IMR-90 (cell line): ENCODE data around the gene FAM219A. TPM values are rescaled to one million over a fixed set of nuclear protein-coding genes. Genes with fewer than 3 reads are reported as not detected.

Experiments used
- ATAC-seq: fragments of 200-7000 bp; cut with Tn5 transposase; 2 replicates; pipeline ENCODE4 v1.9.1; 2020; ENCODE audit warnings: low read depth, mild to moderate bottlenecking, moderate library complexity
- BruUV-seq: library from RNA; stranded (reverse); fragments of 400-500 nt; replicated peaks from 2 replicates; lab custom pipeline; 2021; lab: Mats Ljungman, UMichigan
- CTCF ChIA-PET: fragments of 300-600 bp; formaldehyde crosslinking; extraction: SDS; loops from one replicate; lab custom pipeline; 2021; ENCODE audit warnings: antibody characterized with exemption; lab: Yijun Ruan, JAX
- POLR2A ChIA-PET: fragments of 300-600 bp; sonication (Branson Sonifier 250); formaldehyde crosslinking; loops from one replicate; lab custom pipeline; 2022; ENCODE audit warnings: antibody characterized with exemption; ENCODE audit not compliant: unreplicated experiment; lab: Charles Lee
- DNase-seq: peaks from one replicate; pipeline ENCODE4 v3.0.0; 2013
- H2AFZ ChIP-seq: replicated peaks from 2 replicates; pipeline ENCODE3; 2013; ENCODE audit warnings: low read length, mild to moderate bottlenecking; ENCODE audit not compliant: poor library complexity
- H2AK5ac ChIP-seq: 2 replicates; pipeline ENCODE4 v1.6.1; 2013; ENCODE audit warnings: low read depth, low read length, inconsistent platforms
- H2AK9ac ChIP-seq: replicated peaks from 2 replicates; pipeline ENCODE3; 2013; ENCODE audit warnings: mild to moderate bottlenecking, low read depth, low read length, moderate library complexity; ENCODE audit not compliant: poor library complexity
- H2BK120ac ChIP-seq: 2 replicates; pipeline ENCODE4 v1.6.1; 2013; ENCODE audit warnings: low read depth, low read length, inconsistent platforms
- H2BK15ac ChIP-seq: 3 replicates; pipeline ENCODE4 v1.6.1; 2013; ENCODE audit warnings: low read depth, low read length, inconsistent platforms
- H2BK20ac ChIP-seq: 2 replicates; pipeline ENCODE4 v1.6.1; 2013; ENCODE audit warnings: low read depth, mild to moderate bottlenecking, inconsistent platforms, low read length, moderate library complexity
- H2BK5ac ChIP-seq: 2 replicates; pipeline ENCODE4 v1.6.1; 2013; ENCODE audit warnings: mild to moderate bottlenecking, low read depth, low read length, inconsistent platforms; ENCODE audit not compliant: poor library complexity, severe bottlenecking
- H3K14ac ChIP-seq: replicated peaks from 2 replicates; pipeline ENCODE4 v1.6.1; 2013; ENCODE audit warnings: low read depth, low read length, inconsistent platforms
- H3K18ac ChIP-seq: 2 replicates; pipeline ENCODE4 v1.6.1; 2013; ENCODE audit warnings: low read depth, low read length, control low read depth
- H3K23ac ChIP-seq: 2 replicates; pipeline ENCODE4 v1.6.1; 2013; ENCODE audit warnings: low read depth, low read length, inconsistent platforms
- H3K27ac ChIP-seq: 2 replicates; pipeline ENCODE4 v1.5.1; 2013; ENCODE audit warnings: mild to moderate bottlenecking, control low read depth, low read length; ENCODE audit not compliant: insufficient read depth
- H3K27me3 ChIP-seq: 2 replicates; pipeline ENCODE4 v1.6.1; 2013; ENCODE audit warnings: low read length; ENCODE audit not compliant: control insufficient read depth, insufficient read depth
- H3K36me3 ChIP-seq: 2 replicates; pipeline ENCODE4 v1.6.1; 2013; ENCODE audit warnings: low read length, mixed read lengths; ENCODE audit not compliant: control insufficient read depth, insufficient read depth
- H3K4ac ChIP-seq: 2 replicates; pipeline ENCODE4 v1.6.1; 2013; ENCODE audit warnings: low read depth, low read length, inconsistent platforms
- H3K4me1 ChIP-seq: 2 replicates; pipeline ENCODE4 v1.6.1; 2013; ENCODE audit warnings: low read length, mixed read lengths; ENCODE audit not compliant: control insufficient read depth, insufficient read depth
- H3K4me2 ChIP-seq: 2 replicates; pipeline ENCODE4 v1.6.1; 2013; ENCODE audit warnings: low read depth, mild to moderate bottlenecking, control low read depth, low read length, moderate library complexity
- H3K4me3 ChIP-seq: 2 replicates; pipeline ENCODE4 v1.5.1; 2013; ENCODE audit warnings: low read depth, mild to moderate bottlenecking, control low read depth, low read length, moderate library complexity; ENCODE audit not compliant: insufficient read depth
- H3K56ac ChIP-seq: 2 replicates; pipeline ENCODE4 v1.6.1; 2013; ENCODE audit warnings: low read length, inconsistent platforms; ENCODE audit not compliant: insufficient read depth; ENCODE audit errors: extremely low read depth
- H3K79me1 ChIP-seq, 2 experiments: 2 replicates each; pipeline ENCODE4 v1.6.1; 2013; ENCODE audit warnings: low read length in 2 of 2, inconsistent platforms in 1 of 2, low read depth in 1 of 2
- H3K9ac ChIP-seq: 2 replicates; pipeline ENCODE4 v1.6.1; 2013; ENCODE audit warnings: low read depth, low read length, control low read depth
- H3K9me1 ChIP-seq: 2 replicates; pipeline ENCODE4 v1.6.1; 2013; ENCODE audit warnings: low read length, inconsistent platforms; ENCODE audit not compliant: insufficient read depth
- H3K9me3 ChIP-seq: 2 replicates; pipeline ENCODE4 v1.6.1; 2013; ENCODE audit warnings: low read length; ENCODE audit not compliant: control insufficient read depth, insufficient read depth
- H4K20me1 ChIP-seq: 2 replicates; pipeline ENCODE4 v1.6.1; 2013; ENCODE audit warnings: low read length, inconsistent platforms; ENCODE audit not compliant: insufficient read depth
- H4K5ac ChIP-seq: 2 replicates; pipeline ENCODE4 v1.6.1; 2013; ENCODE audit warnings: mild to moderate bottlenecking, low read depth, low read length, control low read depth
- H4K8ac ChIP-seq, 2 experiments: 2 replicates each; pipeline ENCODE4 v1.6.1; 2013; ENCODE audit warnings: low read depth in 2 of 2, low read length in 2 of 2, control low read depth in 1 of 2, inconsistent platforms in 1 of 2
- H4K91ac ChIP-seq: 2 replicates; pipeline ENCODE4 v1.6.1; 2013; ENCODE audit warnings: low read depth, low read length, inconsistent platforms; ENCODE audit not compliant: insufficient read depth
- CEBPB ChIP-seq: IDR thresholded peaks from 2 replicates; pipeline ENCODE4 v1.6.1; 2012; ENCODE audit warnings: low read depth, low read length, improper control_type of control experiment
- CHD1 ChIP-seq: IDR thresholded peaks from 2 replicates; pipeline ENCODE4 v1.6.1; 2012; ENCODE audit warnings: low read depth, low read length, improper control_type of control experiment
- FOS ChIP-seq: fragments of 150-350 bp; IDR thresholded peaks from 2 replicates; pipeline ENCODE4 v1.6.1; 2016; ENCODE audit warnings: low read depth, low read length
- RAD21 ChIP-seq: IDR thresholded peaks from 2 replicates; pipeline ENCODE4 v1.6.1; 2012; ENCODE audit warnings: low read length, improper control_type of control experiment
- SMC3 ChIP-seq: fragments of 150-350 bp; IDR thresholded peaks from 2 replicates; pipeline ENCODE4 v1.6.1; 2016; ENCODE audit warnings: low read depth, mild to moderate bottlenecking, antibody characterized with exemption, low read length, moderate library complexity
- WGBS, 2 experiments: methylation state at CpG; one replicate each; pipeline versions ENCODE4 v1.1.5 to v1.1.7; 2013; ENCODE audit warnings: missing lambda C conversion rate in 2 of 2; ENCODE audit not compliant: insufficient read length in 1 of 2; ENCODE audit errors: extremely low coverage in 2 of 2; 5-methylcytosine and 5-hydroxymethylcytosine counted together
- dilution Hi-C: fragments of 300-500 bp; cut with HindIII; formaldehyde crosslinking; loops from one replicate; pipeline ENCODE4 v1.14.3; 2018; ENCODE audit warnings: low sequenced_read_pairs; ENCODE audit not compliant: unreplicated experiment
- in situ Hi-C: fragments of 300-500 bp; cut with MboI; formaldehyde crosslinking; loops from 3 replicates; pipeline ENCODE4 v1.14.3; 2019; ENCODE audit warnings: low sequenced_read_pairs, inconsistent platforms, mixed read lengths
- intact Hi-C: fragments of 100-400 bp; cut with micrococcal nuclease; formaldehyde crosslinking; loops from 2 replicates; pipeline ENCODE4 v1.10.0; 2022
- polyA plus RNA-seq, 3 experiments: library from polyadenylated mRNA; depleted of rRNA; stranded (reverse); fragments of >200 nt; gene quantifications; 2 replicates each; pipeline ENCODE4 v1.2.3, GENCODE V29; 2012; ENCODE audit warnings: low replicate concordance in 1 of 3
- total RNA-seq: library from RNA; depleted of rRNA; stranded (reverse); fragments of >200 nt; gene quantifications from 2 replicates; pipeline ENCODE4 v1.2.3, GENCODE V29; 2012
- TF ChIP-seq, protein P1 (sequence below): fragments of 150-350 bp; IDR thresholded peaks from 2 replicates; pipeline ENCODE4 v1.6.1; 2017; ENCODE audit warnings: mild to moderate bottlenecking, antibody characterized with exemption, low read length, low read depth

The FAM219A gene
- total and polyA plus RNA-seq, 2 of the 4 experiments (the other 2 are of a cell fraction) = 4.8 to 20.8 TPM

DNA sequence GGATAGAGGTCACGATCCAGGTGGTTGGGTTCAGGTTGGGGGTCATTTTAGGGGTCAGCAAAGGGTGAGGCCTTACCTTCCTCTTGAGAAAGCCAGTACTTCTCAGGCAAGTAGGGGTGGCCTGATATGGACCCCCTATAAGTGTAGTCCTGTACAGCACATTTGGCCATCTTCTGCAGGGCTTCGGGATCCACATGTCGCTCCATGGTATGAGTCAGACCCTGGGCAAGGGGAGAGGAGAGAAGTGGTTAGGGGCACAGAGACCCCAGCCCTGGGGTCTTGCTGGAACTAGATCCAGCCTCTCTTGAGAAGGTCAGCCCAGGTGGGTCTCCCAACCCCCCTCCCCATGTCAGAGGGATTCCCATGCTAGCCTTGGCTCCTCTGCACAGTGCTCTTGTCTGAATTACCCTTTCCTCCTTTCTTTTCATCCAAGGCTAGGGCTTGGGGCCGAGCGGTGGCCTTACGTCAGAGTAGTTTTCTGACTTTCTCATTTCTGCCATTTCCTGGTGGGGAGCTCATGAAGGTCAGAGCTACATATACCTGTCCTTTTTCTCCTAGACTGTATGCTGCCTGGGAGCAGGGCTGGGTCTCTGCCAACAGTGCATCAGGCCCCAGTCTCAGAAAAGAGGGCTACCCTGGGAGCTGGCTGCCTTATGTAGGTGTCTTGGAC, 72.7 kb downstream of the FAM219A start:
- Histone ChIP-seq H4K91ac (no peak overlapping the region), H3K9ac (no peak overlapping the region), H3K79me1 (no peaks in the 10 kb centered on the region), H3K56ac (no peak overlapping the region), H3K4me3 (no peak overlapping the region), H2AFZ (no peak overlapping the region), H3K14ac (no peak overlapping the region), H2BK5ac (no peak overlapping the region), H3K4ac (no peak overlapping the region), H2AK9ac (no peak overlapping the region), H2BK15ac (no peak overlapping the region), H4K5ac (no peak overlapping the region), H2AK5ac (no peak overlapping the region), H3K4me1 (peaks cover 2% of the 10 kb centered on the region), H2BK120ac (no peak overlapping the region), H3K36me3 (no peaks in the 10 kb centered on the region), H4K8ac (no peak overlapping the region), H3K9me1 (no peaks in the 10 kb centered on the region), H3K18ac (no peak overlapping the region), H3K9me3 (no peaks in the 10 kb centered on the region), H4K20me1 (no peaks in the 10 kb centered on the region), H3K23ac (no peak overlapping the region), H3K4me2 (no peak overlapping the region), H3K27ac (no peak overlapping the region), H3K27me3 (peaks cover 1% of the 10 kb centered on the region; the same call in 1 of the 2 replicates), H2BK20ac (no peak overlapping the region)
- ChIA-PET POLR2A (no interaction called here), CTCF (no interaction called here)
- in situ Hi-C loops = no loop called here
- whole genome bisulfite sequencing, 2 experiments = no CpG with 5 or more reads among the region's 6 CpGs
- TF ChIP-seq FOS (no peak), CEBPB (no peak), SMC3 (no peak), RAD21 (no peak), CHD1 (no peak)
- TF ChIP-seq, protein P1, sequence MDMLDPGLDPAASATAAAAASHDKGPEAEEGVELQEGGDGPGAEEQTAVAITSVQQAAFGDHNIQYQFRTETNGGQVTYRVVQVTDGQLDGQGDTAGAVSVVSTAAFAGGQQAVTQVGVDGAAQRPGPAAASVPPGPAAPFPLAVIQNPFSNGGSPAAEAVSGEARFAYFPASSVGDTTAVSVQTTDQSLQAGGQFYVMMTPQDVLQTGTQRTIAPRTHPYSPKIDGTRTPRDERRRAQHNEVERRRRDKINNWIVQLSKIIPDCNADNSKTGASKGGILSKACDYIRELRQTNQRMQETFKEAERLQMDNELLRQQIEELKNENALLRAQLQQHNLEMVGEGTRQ = no peak
- no peak for DNase-seq
- ATAC-seq = no peak
- intact Hi-C loops = no loop called here
- no TSS peak for BruUV-seq
- dilution Hi-C loops = no loop called here
